ENCODE measurements around the gene SOCS3. TPM values are rescaled to one million over a fixed set of nuclear protein-coding genes. Genes with fewer than 3 reads are reported as not detected.
A peak's percentile ranks its signal among the peaks of the same experiment; 100 is the strongest.

Gene SOCS3
- total and polyA plus RNA-seq, 4 donors = 65.8 to 545 (median 113) TPM

- Histone ChIP-seq H3K27me3 (ENCODE audit: control insufficient read depth in 3 of 3, insufficient read depth in 3 of 3, low read length in 2 of 3) (no peaks in the 10 kb centered on the region), H3K27ac (ENCODE audit: low read depth in 1 of 2, low read length in 1 of 2) (peak overlapping the region in 1 of 2 donors; percentile 77), H3K9me3 (ENCODE audit: control insufficient read depth in 4 of 4, insufficient read depth in 3 of 4, low read length in 3 of 4) (no peaks in the 10 kb centered on the region), H3K4me1 (ENCODE audit: control insufficient read depth in 5 of 5, insufficient read depth in 5 of 5, low read length in 5 of 5) (peaks cover 0 to 17% (median 0%) of the 10 kb centered on the region in 5 donors), H3K36me3 (ENCODE audit: control insufficient read depth in 4 of 4, insufficient read depth in 4 of 4, low read length in 4 of 4) (peaks cover 10 to 73% (median 39%) of the 10 kb centered on the region in 4 donors), H3K4me3 (no peak overlapping the region), H3K9ac (ENCODE audit: insufficient read depth in 1 of 2, low read length in 2 of 2) (no peak overlapping the region)
- ATAC-seq (ENCODE audit: insufficient read depth, low FRiP score) (no peak), DNase-seq (no peak)
- WGBS, 2 donors = 88 to 98% methylated on average over 3 of the region's 3 CpGs
- no peak for TF ChIP-seq CTCF (IDR thresholded peaks at IDR 0.05; ENCODE audit: control extremely low read depth, extremely low read depth)
Measured at GRCh38 chr17:78398390-78398789, 38.5 kb upstream of the SOCS3 start.

DNA sequence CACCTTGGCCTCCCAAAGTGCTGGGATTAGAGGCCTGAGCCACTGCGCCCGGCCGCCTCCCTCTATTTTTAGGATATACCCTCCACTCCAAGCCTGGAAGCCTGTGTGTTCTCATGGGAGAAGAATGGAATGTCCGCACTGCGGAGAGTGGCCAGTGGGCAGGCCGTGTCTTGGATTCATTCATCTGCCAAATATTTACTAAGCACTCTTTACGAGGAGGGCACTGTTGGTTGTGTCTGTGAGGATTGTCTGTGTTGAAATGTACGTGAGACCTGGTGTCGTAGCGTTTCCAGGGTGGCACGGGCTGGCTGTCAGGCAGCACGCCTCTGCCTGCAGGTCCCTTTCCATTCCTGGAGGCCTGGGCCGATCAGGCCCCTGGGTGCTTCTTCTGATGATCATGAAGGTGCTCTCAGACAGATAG lies 37.8 kb upstream of the SOCS3 start:
- H3K36me3 ChIP-seq (ENCODE audit: control insufficient read depth in 4 of 4, insufficient read depth in 4 of 4, low read length in 4 of 4) = peaks cover 10 to 66% (median 37%) of the 10 kb centered on the region in 4 donors
- H3K4me1 ChIP-seq (ENCODE audit: control insufficient read depth in 5 of 5, insufficient read depth in 5 of 5, low read length in 5 of 5) = peaks cover 0 to 18% (median 0%) of the 10 kb centered on the region in 5 donors
- peak; percentile 46 for ATAC-seq (ENCODE audit: insufficient read depth, low FRiP score)
- H3K27me3 ChIP-seq (ENCODE audit: control insufficient read depth in 3 of 3, insufficient read depth in 3 of 3, low read length in 2 of 3) = no peaks in the 10 kb centered on the region
- no peak overlapping the region for H3K9ac ChIP-seq (ENCODE audit: insufficient read depth in 1 of 2, low read length in 2 of 2)
- H3K9me3 ChIP-seq (ENCODE audit: control insufficient read depth in 4 of 4, insufficient read depth in 3 of 4, low read length in 3 of 4) = no peaks in the 10 kb centered on the region
- peak overlapping the region; percentile 7 to 93 for H3K27ac ChIP-seq (ENCODE audit: low read depth in 1 of 2, low read length in 1 of 2)
- 48 to 85% methylated on average over 13 of the region's 13 CpGs for WGBS, 2 donors
- no peak for TF ChIP-seq CTCF (IDR thresholded peaks at IDR 0.05; ENCODE audit: control extremely low read depth, extremely low read depth)
- H3K4me3 ChIP-seq = no peak overlapping the region
- DNase-seq = no peak

DNA sequence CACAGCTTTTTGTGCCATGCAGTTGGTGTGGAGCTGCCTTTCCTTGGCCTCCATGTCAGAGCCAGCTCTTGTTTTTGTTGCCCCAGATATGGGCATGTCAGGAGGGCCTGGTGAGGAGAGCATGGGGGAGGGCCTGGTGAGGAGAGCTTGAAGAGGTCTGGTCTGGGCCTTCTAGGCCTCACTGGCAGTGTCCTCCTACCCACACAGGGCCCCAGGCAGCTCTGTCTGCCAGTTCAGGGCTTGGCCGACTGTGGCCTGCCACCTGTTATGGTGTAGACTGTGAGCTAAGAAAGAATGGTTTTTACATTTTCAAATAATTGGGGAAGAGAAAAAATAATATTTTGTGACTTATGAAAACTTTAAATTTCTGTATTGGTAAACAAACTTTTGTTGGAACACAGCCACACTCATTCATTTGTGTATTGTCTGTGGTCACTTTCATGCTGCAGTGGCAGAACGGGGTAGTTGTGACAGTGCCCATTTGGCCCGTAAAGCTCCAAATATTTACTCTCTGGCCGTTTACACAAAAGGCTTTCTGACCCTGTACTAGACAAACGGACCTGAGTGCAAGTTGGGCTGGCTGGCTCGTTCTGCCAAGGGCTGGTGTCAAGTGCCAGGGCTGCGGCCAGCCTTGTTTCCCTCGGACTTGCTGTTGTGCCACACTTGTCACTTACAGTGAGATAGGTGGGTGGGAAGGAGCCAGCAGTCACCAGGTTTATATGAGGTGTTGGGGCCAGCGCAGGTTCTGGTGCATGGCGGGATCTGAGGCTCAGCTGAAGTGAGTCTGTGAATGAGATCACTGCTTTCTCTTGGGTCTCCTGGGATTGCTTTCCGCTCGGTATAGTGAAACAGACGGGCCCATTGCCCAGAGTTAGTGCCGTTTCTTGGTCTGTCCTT lies 36.8 kb upstream of the SOCS3 start:
- ATAC-seq (ENCODE audit: insufficient read depth, low FRiP score) = no peak
- H3K4me1 ChIP-seq (ENCODE audit: control insufficient read depth in 5 of 5, insufficient read depth in 5 of 5, low read length in 5 of 5) = peaks cover 0 to 22% (median 0%) of the 10 kb centered on the region in 5 donors
- peaks cover 10 to 63% (median 34%) of the 10 kb centered on the region in 4 donors for H3K36me3 ChIP-seq (ENCODE audit: control insufficient read depth in 4 of 4, insufficient read depth in 4 of 4, low read length in 4 of 4)
- no peak overlapping the region for H3K4me3 ChIP-seq
- H3K27ac ChIP-seq (ENCODE audit: low read depth in 1 of 2, low read length in 1 of 2) = peak overlapping the region; percentile 72 to 93
- DNase-seq = no peak
- no peak for TF ChIP-seq CTCF (IDR thresholded peaks at IDR 0.05; ENCODE audit: control extremely low read depth, extremely low read depth)
- H3K27me3 ChIP-seq (ENCODE audit: control insufficient read depth in 3 of 3, insufficient read depth in 3 of 3, low read length in 2 of 3) = no peaks in the 10 kb centered on the region
- no peak overlapping the region for H3K9ac ChIP-seq (ENCODE audit: insufficient read depth in 1 of 2, low read length in 2 of 2)
- H3K9me3 ChIP-seq (ENCODE audit: control insufficient read depth in 4 of 4, insufficient read depth in 3 of 4, low read length in 3 of 4) = no peaks in the 10 kb centered on the region
- WGBS, 2 donors = 51 to 65% methylated on average over 14 of the region's 14 CpGs

All from lung (tissue), 12 donors.